H1 (cell line): Measurements from ENCODE around the gene PINK1. TPM values are rescaled to one million over a fixed set of nuclear protein-coding genes. Genes with fewer than 3 reads are reported as not detected.
A peak's percentile ranks its signal among the peaks of the same experiment; 100 is the strongest.

ENCODE experiments used
- CHD7 ChIP-seq: fragments of 300-600 bp; sonication (generic); IDR thresholded peaks from 2 replicates; pipeline ENCODE4 v1.7.1; 2012; ENCODE audit warnings: low read length, moderate library complexity, mild to moderate bottlenecking, inconsistent platforms; ENCODE audit not compliant: insufficient replicate concordance
- EGR1 ChIP-seq: IDR thresholded peaks from 2 replicates; pipeline ENCODE4 v1.6.1; 2011; ENCODE audit warnings: low read depth, low read length, borderline replicate concordance
- GABPA ChIP-seq: IDR thresholded peaks from 2 replicates; pipeline ENCODE4 v1.6.1; 2011; ENCODE audit warnings: mild to moderate bottlenecking, low read length, moderate library complexity, borderline replicate concordance; ENCODE audit not compliant: insufficient read depth
- HDAC2 ChIP-seq, 2 experiments: fragments of 300-600 bp in 1 of 2; sonication (generic) in 1 of 2; IDR thresholded peaks; 2 replicates each; pipeline ENCODE4 v1.6.1; 2011 to 2012; ENCODE audit warnings: low read depth in 2 of 2, low read length in 2 of 2, mild to moderate bottlenecking in 2 of 2, moderate library complexity in 2 of 2, borderline replicate concordance in 1 of 2, inconsistent platforms in 1 of 2
- RNF2 ChIP-seq: fragments of 200-900, 300-1000 bp; sonication (generic); IDR thresholded peaks from 2 replicates; pipeline ENCODE4 v1.7.1; 2016; ENCODE audit warnings: borderline replicate concordance, low read depth, mild to moderate bottlenecking, antibody characterized with exemption, low read length; ENCODE audit not compliant: poor library complexity, severe bottlenecking; ENCODE audit errors: missing control alignments
- SAP30 ChIP-seq: fragments of 300-600 bp; sonication (generic); IDR thresholded peaks from 2 replicates; pipeline ENCODE4 v1.7.1; 2012; ENCODE audit warnings: low read length, moderate library complexity, mild to moderate bottlenecking, inconsistent platforms; ENCODE audit not compliant: insufficient read depth, insufficient replicate concordance
- SP2 ChIP-seq: IDR thresholded peaks from 2 replicates; pipeline ENCODE4 v1.6.1; 2012; ENCODE audit warnings: mild to moderate bottlenecking, low read length, inconsistent platforms
- TBP ChIP-seq: IDR thresholded peaks from 2 replicates; pipeline ENCODE4 v1.6.1; 2011; ENCODE audit warnings: low read depth, low read length, improper control_type of control experiment
- polyA plus RNA-seq, 7 experiments: library from polyadenylated mRNA; depleted of rRNA in 3 of 7; stranded (reverse) in 5 of 7; unstranded in 2 of 7; fragments of >200 nt in 5 of 7; fragments of 200-250 nt in 2 of 7; gene quantifications; 1 replicate in 5 of 7; 2 replicates in 1 of 7; 4 replicates in 1 of 7; pipeline versions ENCODE4 v1.2.1 to v1.2.3, GENCODE V29; 2011 to 2013; ENCODE audit warnings: missing spikeins in 2 of 7, mixed read lengths in 2 of 7
- total RNA-seq: library from RNA; stranded (reverse); fragmentation: NEBNext Ultra II Directional; extraction: Animal tissue kit (Norgen Biotek cat#: 25700); gene quantifications from 2 replicates; pipeline ENCODE4 v1.2.1, GENCODE V29; 2021

PINK1 gene
- total and polyA plus RNA-seq, 2 of the 8 experiments (the other 6 are each of a cell fraction or from before 2014, with no cell fraction given) = 16.1 to 19.3 TPM

GRCh38 chr1:20661207-20662109 lies 28.2 kb downstream of the PINK1 start, which contains the start of gene DDOST (continued):
- TF ChIP-seq CHD7 (no peak), EGR1 (peak; percentile 86), RNF2 (no peak), HDAC2 (IDR thresholded peaks at IDR 0.05; ENCODE audit: borderline replicate concordance in 1 of 2, low read depth in 2 of 2, low read length in 2 of 2) (no peak), GABPA (peak; percentile 95), TBP (no peak; the same call in none of the 2 replicates), SP2 (peak; percentile 59), SAP30 (no peak)
